Vagina (tissue), 2 donors: ENCODE results near the gene REEP3.
"Not testable (repeated sequence)": the region's sequence is repeated elsewhere in the genome, so short reads cannot be mapped to it uniquely, and the experiment has no call there.

Experiments used
- CTCF ChIP-seq, 3 experiments: fragments of 450-650 bp in 2 of 3; fragments of 200-600 bp in 1 of 3; sonication (generic) in 1 of 3; IDR thresholded peaks; one replicate each; pipeline ENCODE4 v1.5.1; 2017 to 2019; ENCODE audit warnings: antibody characterized with exemption in 3 of 3, mild to moderate bottlenecking in 2 of 3, moderate library complexity in 2 of 3
- POLR2A ChIP-seq, 2 donors: fragments of 450-650 bp; IDR thresholded peaks; one replicate each; pipeline ENCODE4 v1.6.1; 2017; ENCODE audit warnings: antibody characterized with exemption in 2 of 2, mild to moderate bottlenecking in 2 of 2, moderate library complexity in 2 of 2
- POLR2AphosphoS5 ChIP-seq, 2 donors: sonication (generic); formaldehyde crosslinking; IDR thresholded peaks; one replicate each; pipeline ENCODE4 v1.9.0; 2017; ENCODE audit warnings: antibody characterized with exemption in 2 of 2, mild to moderate bottlenecking in 2 of 2, low read depth in 1 of 2; ENCODE audit not compliant: insufficient read depth in 1 of 2

- not testable (repeated sequence) for TF ChIP-seq CTCF (IDR thresholded peaks at IDR 0.05); POLR2AphosphoS5 (IDR thresholded peaks at IDR 0.05; ENCODE audit: insufficient read depth in 1 of 2, low read depth in 1 of 2); POLR2A (IDR thresholded peaks at IDR 0.05)
Measured at GRCh38 chr10:63660941-63661340, 139.7 kb downstream of the REEP3 start.
